Progenitor cell of endocrine pancreas (in vitro differentiated cells): Measurements from ENCODE around the gene SPACA7. TPM values are rescaled to one million over a fixed set of nuclear protein-coding genes. Genes with fewer than 3 reads are reported as not detected.

Experiments used
- DNase-seq: peaks from one replicate; pipeline ENCODE4 v3.0.0; 2021; ENCODE audit warnings: low spot score; ENCODE audit not compliant: unreplicated experiment
- H3K27ac Mint-ChIP-seq: 2 replicates; pipeline ENCODE4 v1.8.0; 2021; ENCODE audit warnings: mild to moderate bottlenecking, moderate library complexity, mixed read lengths
- H3K27me3 Mint-ChIP-seq: 2 replicates; pipeline ENCODE4 v1.8.0; 2021; ENCODE audit warnings: mixed read lengths
- H3K36me3 Mint-ChIP-seq: 2 replicates; pipeline ENCODE4 v1.8.0; 2022; ENCODE audit warnings: mixed read lengths; ENCODE audit not compliant: insufficient read depth
- H3K4me1 Mint-ChIP-seq: 2 replicates; pipeline ENCODE4 v1.8.0; 2021; ENCODE audit warnings: low read depth, mixed read lengths
- H3K4me3 Mint-ChIP-seq: 2 replicates; pipeline ENCODE4 v1.8.0; 2021; ENCODE audit warnings: low read depth, mild to moderate bottlenecking, moderate library complexity, mixed read lengths
- H3K9me3 Mint-ChIP-seq: 2 replicates; pipeline ENCODE4 v1.8.0; 2021; ENCODE audit warnings: low read depth, mixed read lengths
- CTCF ChIP-seq: fragments of 200-600 bp; sonication (generic); IDR thresholded peaks from one replicate; pipeline ENCODE4 v1.5.0; 2021; ENCODE audit warnings: antibody characterized with exemption, mild to moderate bottlenecking; ENCODE audit not compliant: unreplicated experiment
- total RNA-seq: library from RNA; stranded (reverse); gene quantifications from 2 replicates; pipeline ENCODE4 v1.2.1, GENCODE V29; 2021

The SPACA7 gene
- total RNA-seq, 1 donor from 2014 or later: not detected

GRCh38 chr13:112346173-112346898 is 29.8 kb upstream of the SPACA7 start:
- no peak for TF ChIP-seq CTCF
- H3K36me3 Mint-ChIP-seq: no peaks in the 10 kb centered on the region
- H3K4me3 Mint-ChIP-seq: no peak overlapping the region
- no peak overlapping the region for H3K27ac Mint-ChIP-seq
- H3K4me1 Mint-ChIP-seq: no peaks in the 10 kb centered on the region
- no peaks in the 10 kb centered on the region for H3K9me3 Mint-ChIP-seq
- no peak for DNase-seq
- peaks cover 79% of the 10 kb centered on the region for H3K27me3 Mint-ChIP-seq

GRCh38 chr13:112346899-112347229 is 29.3 kb upstream of the SPACA7 start:
- Mint-ChIP-seq H3K4me3 (no peak overlapping the region), H3K9me3 (no peaks in the 10 kb centered on the region), H3K36me3 (no peaks in the 10 kb centered on the region), H3K27ac (no peak overlapping the region), H3K4me1 (no peaks in the 10 kb centered on the region), H3K27me3 (peaks cover 79% of the 10 kb centered on the region)
- DNase-seq: no peak
- no peak for TF ChIP-seq CTCF

GRCh38 chr13:112347986-112348385 is 28.2 kb upstream of the SPACA7 start:
- H3K4me1 Mint-ChIP-seq: no peaks in the 10 kb centered on the region
- DNase-seq: no peak

GRCh38 chr13:112348642-112349345 is 27.4 kb upstream of the SPACA7 start:
- Mint-ChIP-seq H3K9me3 (no peaks in the 10 kb centered on the region), H3K27me3 (peaks cover 76% of the 10 kb centered on the region), H3K4me3 (no peak overlapping the region), H3K27ac (no peak overlapping the region), H3K4me1 (no peaks in the 10 kb centered on the region), H3K36me3 (no peaks in the 10 kb centered on the region)
- TF ChIP-seq CTCF: no peak
- no peak for DNase-seq

More at GRCh38 chr13:112347986-112348385, 28.2 kb upstream of the SPACA7 start:
- H3K27me3 Mint-ChIP-seq: peaks cover 74% of the 10 kb centered on the region
- H3K36me3 Mint-ChIP-seq: no peaks in the 10 kb centered on the region
- H3K4me3 Mint-ChIP-seq: no peak overlapping the region
- H3K9me3 Mint-ChIP-seq: no peaks in the 10 kb centered on the region
- no peak overlapping the region for H3K27ac Mint-ChIP-seq
- no peak for TF ChIP-seq CTCF

GRCh38 chr13:112349681-112350080 is 26.5 kb upstream of the SPACA7 start:
- no peak for DNase-seq
- no peak for TF ChIP-seq CTCF
- H3K27ac Mint-ChIP-seq: no peak overlapping the region
- no peaks in the 10 kb centered on the region for H3K9me3 Mint-ChIP-seq
- no peak overlapping the region for H3K4me3 Mint-ChIP-seq
- H3K27me3 Mint-ChIP-seq: peaks cover 67% of the 10 kb centered on the region
- no peaks in the 10 kb centered on the region for H3K36me3 Mint-ChIP-seq
- H3K4me1 Mint-ChIP-seq: no peaks in the 10 kb centered on the region
